Measurements from ENCODE around the gene PDE4D. TPM values are rescaled to one million over a fixed set of nuclear protein-coding genes. Genes with fewer than 3 reads are reported as not detected.

Gene PDE4D
- total RNA-seq (2014; rRNA removed), result 26.8 and 33.9 TPM in 2 replicates
- 1.2 TPM for polyA plus RNA-seq (2012)

GRCh38 chr5:59893429-59894227, at the start of gene PDE4D:
Gene PDE4D, minus strand, starts transcription at chr5:59893726.
- peak; percentile 70 for DNase-seq (ENCODE audit: low read depth)

DNA sequence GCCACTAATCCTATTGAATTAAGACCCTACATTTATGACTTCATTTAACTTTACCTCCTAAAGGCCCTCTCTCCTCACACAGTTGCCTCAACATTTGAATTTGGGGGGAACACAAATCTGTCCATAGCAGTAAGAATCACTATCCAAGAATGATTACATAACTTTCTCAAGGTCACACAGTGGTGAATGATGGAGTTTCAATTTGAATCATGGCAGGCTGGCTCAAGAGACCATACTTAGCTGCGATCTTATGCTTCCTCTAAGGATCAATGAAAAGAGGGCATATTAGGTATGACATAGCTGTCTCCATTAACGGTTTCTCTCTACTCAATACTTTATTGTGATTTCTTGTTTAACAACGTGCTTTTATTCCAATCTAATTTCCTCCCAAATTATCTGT, 44.1 kb upstream of the PDE4D start:
- DNase-seq (ENCODE audit: low read depth), result no peak

GRCh38 chr5:59923465-59923864, 29.9 kb upstream of the PDE4D start:
- peak; percentile 54 for DNase-seq (ENCODE audit: low read depth)

DNA sequence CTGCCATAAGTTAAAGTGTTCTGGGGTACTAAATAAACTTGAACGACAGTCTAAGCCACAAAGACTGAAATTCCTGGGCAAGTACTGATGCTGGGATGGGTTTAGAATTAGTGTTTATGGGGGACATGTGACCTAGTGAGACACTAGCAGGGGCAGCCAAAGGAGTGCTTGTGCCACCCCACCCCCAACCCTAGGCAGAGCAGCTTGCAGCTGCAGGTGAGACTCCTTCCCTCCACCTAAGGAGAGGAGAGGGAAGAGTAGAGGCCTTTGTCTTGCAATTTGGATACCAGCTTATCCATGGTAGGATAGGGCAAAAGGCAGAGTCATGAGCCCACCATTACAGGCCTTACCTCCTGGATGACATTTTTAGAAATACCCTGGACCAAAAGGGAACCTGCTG, 28.7 kb upstream of the PDE4D start:
- DNase-seq (ENCODE audit: low read depth), result no peak

DNA sequence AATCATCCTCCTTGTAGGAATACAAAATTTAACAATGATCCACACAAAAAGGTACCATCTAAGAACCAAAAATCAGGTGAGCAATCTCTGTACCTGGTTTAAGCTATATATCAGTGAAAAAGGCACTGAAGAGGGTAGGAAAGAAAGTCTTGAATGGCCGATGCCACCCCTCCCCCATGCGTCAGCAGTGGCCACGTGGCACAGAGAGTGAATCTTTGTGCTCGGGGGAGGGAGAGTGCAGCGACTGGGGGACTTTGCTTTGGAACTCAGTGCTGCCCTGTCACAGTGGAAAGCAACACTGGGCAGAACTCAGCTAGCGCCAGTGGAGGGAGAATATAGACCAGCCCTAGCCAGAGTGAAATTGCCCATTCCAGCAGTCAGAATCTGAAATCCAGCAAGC, 28.3 kb upstream of the PDE4D start:
- DNase-seq (ENCODE audit: low read depth), result no peak

- no peak for DNase-seq (ENCODE audit: low read depth)
Observed at GRCh38 chr5:59919484-59919883, 26.0 kb upstream of the PDE4D start.

GRCh38 chr5:59917121-59917520, 23.6 kb upstream of the PDE4D start:
- DNase-seq (ENCODE audit: low read depth), result peak; percentile 52

- DNase-seq (ENCODE audit: low read depth), result no peak
Observed at GRCh38 chr5:59905188-59905587, 11.7 kb upstream of the PDE4D start.

DNA sequence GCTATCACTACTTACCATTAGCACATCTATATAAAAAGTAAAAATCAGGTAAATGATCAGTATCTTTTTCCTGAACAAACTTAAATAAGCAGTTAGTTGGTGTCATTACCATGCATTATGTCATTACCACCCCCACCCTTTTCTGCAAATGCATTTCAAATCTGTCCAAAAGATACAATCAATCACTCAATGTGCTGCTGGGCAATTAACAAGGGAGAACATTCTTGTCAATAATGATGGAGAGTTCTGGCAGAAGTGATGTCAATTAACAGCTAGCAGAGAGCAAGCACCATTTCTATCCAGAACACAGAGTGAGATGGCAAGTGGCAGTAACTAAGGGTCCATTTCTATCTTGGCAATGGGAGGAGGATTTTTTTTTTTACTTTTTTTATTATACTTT, 3.5 kb upstream of the PDE4D start:
- no peak for DNase-seq (ENCODE audit: low read depth)

DNA sequence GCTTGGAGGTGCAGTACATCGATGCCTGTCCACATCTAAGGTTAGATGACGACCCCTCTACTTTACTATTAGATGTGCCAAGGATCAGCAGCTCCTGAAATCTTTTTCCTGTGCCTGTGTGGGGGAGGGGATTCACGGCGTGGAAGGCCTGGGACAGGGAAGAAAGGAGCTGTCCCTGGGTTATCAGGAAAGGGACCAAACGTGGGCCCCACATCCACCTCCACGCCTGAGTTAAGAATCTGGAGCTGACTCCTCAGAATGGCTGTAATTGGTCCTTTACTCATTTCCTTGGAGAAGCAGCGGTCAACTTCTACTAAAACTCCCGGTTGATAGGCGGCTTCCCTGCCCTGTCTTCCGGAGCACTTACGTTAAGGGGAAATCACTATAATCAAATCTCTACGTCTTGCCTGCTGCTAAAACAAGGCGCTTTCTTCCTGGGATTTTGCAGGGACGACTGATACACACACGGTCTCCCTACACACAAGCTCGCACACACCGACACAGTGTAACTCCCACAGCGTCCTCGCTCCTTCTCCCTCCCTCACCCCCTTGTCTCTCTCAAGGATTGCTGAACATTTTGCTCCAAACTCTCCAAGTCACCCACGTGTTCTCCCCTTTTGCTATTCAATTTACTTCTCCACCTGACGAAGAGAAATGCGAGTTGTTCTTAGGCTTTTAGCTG, 1.4 kb downstream of the PDE4D start:
- DNase-seq (ENCODE audit: low read depth), result no peak

DNA sequence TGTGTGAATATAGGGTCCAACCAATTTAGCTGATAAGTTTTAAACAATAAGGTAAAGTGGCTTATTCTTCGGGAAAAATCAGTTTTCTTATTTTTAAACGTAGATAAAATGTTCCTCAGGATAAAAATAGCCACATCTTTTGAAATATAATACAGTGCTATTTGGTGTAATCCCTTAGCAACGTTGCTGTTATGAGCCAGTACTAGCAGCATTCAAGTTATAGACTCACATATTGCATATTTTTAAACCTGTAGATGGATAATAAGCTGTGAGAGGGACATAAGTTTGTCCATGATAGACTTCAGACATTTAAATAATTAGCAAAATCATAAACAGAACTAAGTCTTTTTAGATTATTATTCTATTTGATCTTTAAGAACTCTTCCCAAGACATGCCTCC, 6.3 kb downstream of the PDE4D start:
- peak; percentile 48 for DNase-seq (ENCODE audit: low read depth)

DNA sequence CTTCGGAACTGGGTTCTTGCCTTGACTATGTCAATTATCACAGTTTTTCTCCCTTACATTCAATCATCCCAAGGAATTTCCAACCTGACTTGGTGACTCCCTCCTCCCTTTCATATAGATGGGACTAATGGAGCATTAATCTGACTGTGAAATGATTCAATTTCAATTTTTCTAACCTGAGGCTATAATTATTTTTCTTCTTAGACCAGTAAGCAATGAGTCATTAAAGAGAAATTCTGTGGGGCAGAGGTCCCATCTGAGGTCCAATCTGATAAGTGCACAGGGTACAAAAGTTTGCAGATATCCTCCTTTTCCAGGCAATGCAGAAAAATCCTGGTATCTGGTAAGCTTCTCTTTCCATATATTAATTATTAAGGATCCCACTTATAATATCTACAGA, 18.9 kb downstream of the PDE4D start:
- DNase-seq (ENCODE audit: low read depth), result peak; percentile 75

GRCh38 chr5:59873113-59873512, 20.4 kb downstream of the PDE4D start:
- DNase-seq (ENCODE audit: low read depth), result peak; percentile 92

GRCh38 chr5:59866661-59867060, 26.9 kb downstream of the PDE4D start:
- no peak for DNase-seq (ENCODE audit: low read depth)

DNA sequence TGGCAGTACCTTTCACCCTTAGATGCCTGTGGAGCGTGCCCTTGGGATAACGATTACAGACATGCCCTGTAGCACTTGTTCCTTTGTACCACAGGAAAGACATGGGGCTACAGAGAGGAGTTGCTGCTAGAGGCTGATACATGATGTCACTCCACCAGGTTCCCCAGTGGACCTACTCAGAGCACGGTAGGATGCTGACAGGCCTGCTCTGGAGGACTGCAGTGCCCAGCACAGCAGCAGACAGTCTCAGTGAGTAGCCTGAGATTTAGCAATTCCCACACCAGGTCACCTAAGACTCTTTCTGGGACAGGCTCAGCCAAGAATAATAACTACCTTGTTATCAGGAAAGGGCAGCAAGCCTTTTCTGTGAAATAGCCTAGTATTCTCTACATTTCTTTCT, 28.8 kb downstream of the PDE4D start:
- DNase-seq (ENCODE audit: low read depth), result no peak

DNA sequence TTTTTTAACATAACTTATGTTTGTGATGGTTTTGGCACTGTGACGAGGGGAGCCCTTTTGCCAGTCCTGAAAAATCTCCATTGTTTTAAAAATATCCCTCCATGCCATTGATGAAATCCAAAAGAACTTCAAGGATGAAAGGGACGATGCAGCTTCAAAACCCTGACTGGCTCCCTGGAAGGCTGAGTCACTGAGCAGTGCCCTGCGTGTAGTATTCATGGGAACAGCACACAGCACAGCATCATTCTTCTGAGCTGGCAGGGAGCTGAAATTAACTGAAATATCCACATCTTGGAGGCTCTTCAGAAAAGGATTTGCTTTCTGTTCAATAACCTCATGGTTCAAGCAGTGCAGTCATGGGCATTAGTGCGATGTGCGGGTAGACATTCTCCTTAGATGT, 29.7 kb downstream of the PDE4D start:
- peak; percentile 60 for DNase-seq (ENCODE audit: low read depth)

DNA sequence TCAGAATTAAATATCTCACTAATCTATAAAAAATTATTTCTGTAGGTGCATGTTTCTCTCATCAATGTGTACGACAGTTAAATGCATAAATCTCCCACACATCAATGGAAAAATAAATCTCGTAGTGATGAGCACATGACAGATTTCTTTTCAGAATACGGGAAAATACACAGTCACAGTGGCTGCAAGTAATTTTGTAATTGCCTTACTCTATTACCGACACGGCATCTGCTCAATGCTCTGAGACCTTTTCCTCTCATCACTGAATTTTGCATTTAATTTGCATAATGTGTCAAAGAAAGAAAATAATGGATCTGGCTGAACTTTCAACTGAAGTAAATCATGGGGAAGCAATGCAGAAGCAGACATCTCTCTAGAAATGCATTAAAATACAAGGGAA, 37.2 kb downstream of the PDE4D start:
- DNase-seq (ENCODE audit: low read depth), result no peak

DNA sequence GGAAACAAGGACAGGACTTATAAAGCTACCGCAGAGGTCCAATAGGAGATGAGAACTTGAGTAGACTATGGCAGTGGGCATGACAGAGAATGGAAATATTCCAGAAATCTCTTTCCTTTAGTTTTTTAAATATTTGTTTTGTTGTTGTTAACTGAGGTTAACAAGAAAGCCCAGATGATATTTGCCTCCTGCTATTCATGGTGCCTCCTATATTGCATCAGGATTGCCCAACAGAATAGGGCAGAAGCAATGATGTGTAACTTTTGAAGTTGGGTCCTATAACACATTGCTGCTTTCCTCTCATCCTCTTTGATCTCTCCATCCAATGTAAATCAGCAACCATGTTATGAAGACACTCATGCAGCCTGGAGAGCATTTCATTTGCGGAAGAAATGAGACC, 42.8 kb downstream of the PDE4D start:
- DNase-seq (ENCODE audit: low read depth), result no peak

GRCh38 chr5:59847586-59847985, 45.9 kb downstream of the PDE4D start:
- DNase-seq (ENCODE audit: low read depth), result no peak

DNA sequence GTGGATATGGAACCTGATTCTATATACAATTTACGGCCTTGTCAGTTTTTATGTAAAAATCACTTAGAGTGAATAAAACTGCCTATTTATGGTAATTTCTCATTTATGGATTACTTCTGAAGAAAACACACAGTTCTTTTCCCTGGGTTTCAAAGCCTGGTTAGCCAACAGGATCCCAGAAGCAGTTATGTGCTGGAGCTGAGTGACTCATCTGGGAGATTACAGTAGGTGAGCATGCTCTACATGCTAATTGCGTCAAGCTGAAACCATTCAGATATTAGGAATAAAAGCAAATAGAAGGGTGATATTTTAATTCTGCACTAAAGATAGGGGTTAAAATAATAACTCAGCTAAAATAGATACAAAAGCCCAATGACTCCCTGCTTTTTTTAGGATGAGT, 47.8 kb downstream of the PDE4D start:
- DNase-seq (ENCODE audit: low read depth), result peak; percentile 28

- no peak for DNase-seq (ENCODE audit: low read depth)
Observed at GRCh38 chr5:59843511-59844213, 49.9 kb downstream of the PDE4D start.

DNA sequence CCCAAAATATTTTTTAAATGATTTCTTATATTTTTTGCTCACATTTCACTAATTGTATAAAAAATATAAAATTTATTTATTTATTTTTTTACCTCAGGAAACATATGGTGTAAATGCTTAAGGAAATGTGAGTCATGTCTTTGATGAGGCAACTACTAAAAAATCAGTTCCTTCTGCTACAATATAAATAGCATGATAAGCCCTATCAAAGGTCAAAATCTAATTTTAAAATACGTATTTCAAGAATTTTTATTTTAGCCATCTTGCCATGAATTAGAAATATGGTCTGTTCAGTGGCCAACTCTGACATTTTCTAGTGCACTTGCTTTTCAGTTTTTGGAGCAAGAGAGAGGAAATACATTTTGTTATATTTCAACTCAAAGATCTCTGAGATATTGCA, 50.5 kb downstream of the PDE4D start:
- peak; percentile 42 for DNase-seq (ENCODE audit: low read depth)

DNA sequence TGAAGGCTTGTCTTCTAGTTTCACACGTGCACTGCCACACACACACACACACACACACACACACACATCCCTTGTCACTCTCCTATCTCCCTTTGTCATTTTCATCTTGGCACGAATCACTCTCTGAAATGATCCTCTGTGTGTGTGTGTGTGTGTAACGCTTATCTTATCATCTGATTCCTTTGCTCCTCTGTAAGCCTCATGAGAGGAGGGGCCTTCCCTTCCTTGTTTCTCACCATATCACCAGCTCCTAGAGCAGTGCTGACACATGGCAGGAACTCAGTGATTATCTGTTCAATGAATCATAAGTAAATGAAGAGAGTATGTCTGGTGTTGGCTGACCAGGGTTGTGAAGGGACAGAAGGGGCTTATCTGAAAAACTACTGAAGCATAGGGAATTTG, 53.3 kb downstream of the PDE4D start:
- peak; percentile 72 for DNase-seq (ENCODE audit: low read depth)

All from LHCN-M2 (cell line).